GM13977 (cell line): ENCODE measurements around the gene GPR84.

Experiments
- DNase-seq: peaks from one replicate; pipeline ENCODE4 v3.0.0; 2012; ENCODE audit warnings: low spot score
- CTCF ChIP-seq: IDR thresholded peaks from 2 replicates; pipeline ENCODE4 v1.5.1; 2012; ENCODE audit warnings: mild to moderate bottlenecking, control low read depth; ENCODE audit not compliant: insufficient read depth; ENCODE audit errors: extremely low read depth, missing control alignments
- in situ Hi-C: fragments of 300-500 bp; cut with MboI; formaldehyde crosslinking; loops from one replicate; pipeline ENCODE4 v1.12.0; 2022; ENCODE audit warnings: low sequenced_read_pairs, low pct_unique_long_range_greater_than_20kb, mixed read lengths, inconsistent platforms; ENCODE audit not compliant: unreplicated experiment

Gene GPR84

GRCh38 chr12:54324617-54325441, 39.5 kb downstream of the GPR84 start, which contains the start of gene COPZ1:
COPZ1 (plus strand) TSS chr12:54325131; CDS start chr12:54325164, 33 bp downstream.
- in situ Hi-C loops: no loop called here
- TF ChIP-seq CTCF: peak; percentile 70
- peak; percentile 93 for DNase-seq

- in situ Hi-C loops: no loop called here
- DNase-seq: no peak
- no peak for TF ChIP-seq CTCF
Measured at GRCh38 chr12:54321363-54321762, 42.9 kb downstream of the GPR84 start.
